ENCODE data around the gene ITGB3.
"Not testable (repeated sequence)": the region's sequence is repeated elsewhere in the genome, so short reads cannot be mapped to it uniquely, and the experiment has no call there.

Gene ITGB3

GRCh38 chr17:47223007-47223406, 30.6 kb upstream of the ITGB3 start:
- peak; percentile 34 for DNase-seq (ENCODE audit: low read depth)

DNA sequence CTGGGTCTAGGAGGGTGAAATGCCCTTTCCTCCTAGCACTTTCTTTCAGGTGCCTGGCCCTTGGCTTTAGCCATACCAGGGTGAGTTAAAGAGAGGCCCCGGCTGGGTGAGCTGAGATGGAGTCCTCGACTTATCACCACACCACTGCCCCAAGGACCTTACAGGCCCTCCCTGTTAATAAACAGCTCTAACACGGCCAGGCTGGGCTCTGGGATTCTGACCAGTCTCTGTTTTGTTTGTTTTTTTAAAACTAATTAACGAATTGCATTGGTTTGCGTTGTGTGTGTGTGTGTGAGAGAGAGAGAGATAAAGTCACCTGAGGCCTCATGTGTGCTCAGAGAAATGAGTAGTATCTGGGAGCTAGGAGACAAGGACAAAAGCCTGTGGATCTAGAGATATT, 30.2 kb upstream of the ITGB3 start:
- DNase-seq (ENCODE audit: low read depth): no peak

DNA sequence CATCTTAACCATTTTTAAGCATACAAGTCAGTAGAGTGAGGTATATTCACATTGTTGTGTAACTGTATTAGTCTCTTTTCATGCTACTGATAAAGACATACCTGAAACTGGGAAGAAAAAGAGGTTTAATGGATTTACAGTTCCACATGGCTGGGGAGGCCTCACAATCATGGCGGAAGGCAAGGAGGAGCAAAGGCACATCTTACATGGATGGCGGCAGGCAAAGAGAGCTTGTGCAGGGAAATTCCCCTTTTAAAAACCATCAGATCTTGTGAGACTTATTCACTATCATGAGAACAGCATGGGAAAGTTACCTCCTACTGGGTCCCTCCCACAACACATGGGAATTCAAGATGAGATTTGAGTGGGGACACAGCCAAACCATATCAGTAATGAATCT, 29.6 kb upstream of the ITGB3 start:
- not testable (repeated sequence) for DNase-seq (ENCODE audit: low read depth)

DNA sequence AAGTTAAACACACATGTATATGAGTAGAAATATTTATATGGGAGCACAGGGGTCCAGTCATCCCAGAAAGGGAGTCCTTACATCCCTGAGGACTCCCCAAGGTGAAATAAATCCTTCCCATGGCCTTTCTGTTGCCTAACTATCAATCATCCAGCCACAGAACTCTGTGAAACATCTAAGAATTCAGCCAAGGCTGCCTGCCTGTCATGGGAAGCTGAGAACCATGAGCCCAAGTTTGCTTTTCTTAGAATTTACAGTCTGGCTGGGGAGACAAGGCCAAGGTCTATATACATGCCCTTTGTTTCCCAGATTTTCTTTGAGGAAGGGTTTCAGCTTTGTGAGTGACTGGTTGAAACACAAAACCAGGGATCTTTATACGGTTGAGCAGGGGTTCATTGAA, 28.7 kb upstream of the ITGB3 start:
- DNase-seq (ENCODE audit: low read depth): peak; percentile 63

DNA sequence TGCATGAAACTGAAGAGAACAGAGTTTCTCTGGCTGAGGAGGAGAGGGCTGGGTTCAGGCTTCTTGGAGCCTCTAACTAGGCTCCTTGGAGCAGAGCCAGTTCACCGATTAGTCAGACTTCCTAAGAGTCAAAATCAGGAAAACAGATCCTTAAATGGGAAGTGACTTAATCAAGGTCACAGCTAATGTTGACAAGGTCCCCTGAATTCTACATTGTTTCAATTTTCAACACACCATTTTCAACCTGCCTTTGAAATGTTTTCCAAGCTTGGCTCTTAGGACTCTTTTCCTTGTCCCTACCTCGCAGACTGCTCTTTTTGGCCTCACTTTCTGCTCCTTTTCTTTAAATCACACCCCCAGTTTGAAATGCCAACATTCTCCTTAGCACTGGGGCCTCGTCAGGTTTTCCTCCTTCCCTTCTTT, 28.2 kb upstream of the ITGB3 start:
- peak; percentile 90 for DNase-seq (ENCODE audit: low read depth)

DNA sequence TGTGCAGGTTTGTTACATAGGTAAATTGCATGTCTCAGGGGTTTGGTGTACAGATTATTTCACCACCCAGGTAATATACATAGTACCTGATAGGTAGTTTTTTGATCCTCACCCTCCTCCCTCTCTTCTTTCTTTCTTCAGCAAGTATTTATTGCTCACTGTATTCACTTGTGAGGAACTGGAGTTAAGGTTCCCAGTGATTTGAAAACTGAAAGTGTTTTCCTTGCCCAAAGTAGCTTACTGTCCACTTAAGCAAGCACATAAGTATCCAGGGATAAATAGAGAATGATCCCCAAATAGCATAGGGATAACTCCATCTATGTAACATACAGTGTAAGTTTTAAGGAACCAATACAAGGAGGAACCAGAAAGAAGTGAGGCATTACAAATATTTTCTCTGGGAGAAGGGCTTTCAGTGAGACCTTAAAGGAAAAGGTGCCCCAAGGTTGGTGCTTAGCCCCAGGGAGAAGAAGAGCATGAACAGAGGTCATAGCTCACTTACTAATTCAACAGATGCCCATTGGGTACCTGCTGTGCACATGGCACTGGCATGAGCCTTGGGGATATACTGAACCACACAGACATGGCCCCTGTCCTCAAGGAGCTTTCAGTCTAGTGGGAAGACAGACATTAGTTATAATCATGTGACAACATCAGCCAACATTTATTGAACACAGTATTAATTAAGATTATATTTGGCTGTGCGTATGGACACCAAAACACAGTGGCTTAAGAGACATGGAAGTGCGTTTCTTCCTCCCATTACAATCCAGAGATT, 27.5 kb upstream of the ITGB3 start:
- peak; percentile 57 for DNase-seq (ENCODE audit: low read depth)

DNA sequence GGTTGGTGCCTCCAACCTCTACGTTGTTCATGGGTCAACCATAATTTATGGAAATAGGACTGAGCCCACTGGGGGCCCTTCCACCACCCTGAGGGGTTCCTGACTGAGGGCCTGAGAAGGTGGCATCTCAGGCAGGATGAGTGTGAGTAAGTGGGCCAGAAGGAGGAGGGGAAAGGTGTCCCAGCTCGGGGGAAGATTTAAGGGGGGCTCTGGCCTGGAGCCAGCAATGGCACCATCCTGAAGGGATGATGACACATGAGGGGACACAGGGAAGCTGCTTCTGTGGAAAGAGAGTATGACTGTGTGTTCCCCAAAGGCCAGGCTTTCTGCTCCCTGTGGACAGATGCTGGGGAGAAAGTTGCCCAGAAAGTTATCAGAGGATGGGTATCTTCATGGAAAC, 25.8 kb upstream of the ITGB3 start:
- no peak for DNase-seq (ENCODE audit: low read depth)

DNA sequence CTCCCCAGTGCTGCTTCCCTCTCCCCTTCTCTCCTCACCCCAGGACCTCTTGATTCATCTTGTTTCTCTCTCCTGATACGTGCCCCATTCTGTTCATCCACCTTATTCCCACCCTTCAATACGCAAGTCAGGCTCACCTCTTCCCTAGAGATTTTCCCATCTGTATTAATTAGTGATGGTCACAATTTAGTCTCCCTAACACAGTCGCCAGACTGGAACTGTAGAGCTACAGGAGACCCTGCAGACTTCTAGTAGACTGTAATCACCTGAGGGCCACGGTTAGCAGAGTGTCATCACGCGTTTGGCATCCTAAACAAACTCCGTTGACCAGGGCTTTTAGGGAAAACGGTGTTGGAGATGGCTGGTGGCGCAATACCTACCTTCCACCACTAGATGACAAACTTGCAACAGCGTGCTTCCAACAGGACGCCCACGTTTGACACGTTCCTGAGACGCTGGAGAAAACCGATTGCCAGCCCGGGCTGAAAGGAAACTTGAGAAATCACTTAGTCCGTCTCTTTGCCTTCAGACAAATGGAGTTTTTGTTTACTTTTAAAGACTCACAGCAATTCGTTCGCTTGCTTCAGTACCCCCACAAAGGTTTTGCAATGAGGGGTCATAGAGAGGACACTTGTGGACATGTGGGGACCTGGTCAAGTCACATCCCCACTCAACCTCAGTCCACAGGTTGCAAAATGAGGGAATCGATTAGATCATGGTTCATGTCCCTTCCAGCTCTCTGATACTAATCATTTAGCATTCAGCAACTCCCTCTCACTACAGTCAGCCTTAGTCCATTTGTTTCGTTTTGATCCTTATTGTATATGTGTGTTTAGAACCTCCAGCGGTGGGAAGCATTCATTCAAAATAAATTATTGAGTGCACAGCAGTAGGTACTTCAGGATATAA, 23.8 kb upstream of the ITGB3 start:
- peak; percentile 99 for DNase-seq (ENCODE audit: low read depth)

DNA sequence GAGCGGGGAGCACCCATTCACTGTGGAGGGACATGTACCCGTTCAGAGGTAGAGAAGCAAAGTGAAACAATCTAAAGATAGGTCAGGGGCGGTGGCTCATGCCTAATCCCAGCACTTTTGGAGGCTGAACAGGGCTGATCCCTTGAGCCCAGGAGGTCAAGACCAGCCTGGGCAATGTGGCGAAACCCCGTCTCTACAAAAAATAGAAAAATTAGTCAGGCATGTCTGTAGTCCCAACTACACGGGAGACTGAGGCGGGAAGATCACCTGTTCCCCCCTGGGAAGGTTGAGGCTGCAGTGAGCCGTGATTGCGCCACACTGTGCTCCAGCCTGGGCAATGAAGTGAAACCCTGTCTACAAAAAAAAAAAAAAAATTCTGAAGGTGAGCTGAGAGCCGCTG, 22.8 kb upstream of the ITGB3 start:
- DNase-seq (ENCODE audit: low read depth): no peak

- DNase-seq (ENCODE audit: low read depth): no peak
These were observed 22.3 kb upstream of the ITGB3 start for GRCh38 chr17:47231334-47231733.

DNA sequence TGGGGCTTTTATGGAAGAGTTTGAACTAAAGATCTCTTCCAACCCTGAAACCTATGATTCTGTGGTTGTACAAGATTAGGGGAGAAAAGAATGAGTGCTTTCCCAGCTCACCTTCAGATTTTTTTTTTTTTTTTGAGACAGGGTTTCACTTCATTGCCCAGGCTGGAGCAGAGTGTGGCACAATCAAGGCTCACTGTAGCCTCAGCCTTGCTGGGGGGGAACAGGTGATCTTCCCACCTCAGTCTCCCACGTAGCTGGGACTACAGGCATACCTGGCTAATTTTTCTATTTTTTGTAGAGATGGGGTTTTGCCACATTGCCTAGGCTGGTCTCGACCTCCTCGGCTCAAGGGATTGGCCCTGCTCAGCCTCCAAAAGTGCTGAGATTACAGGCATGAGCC, 21.8 kb upstream of the ITGB3 start:
- no peak for DNase-seq (ENCODE audit: low read depth)

DNA sequence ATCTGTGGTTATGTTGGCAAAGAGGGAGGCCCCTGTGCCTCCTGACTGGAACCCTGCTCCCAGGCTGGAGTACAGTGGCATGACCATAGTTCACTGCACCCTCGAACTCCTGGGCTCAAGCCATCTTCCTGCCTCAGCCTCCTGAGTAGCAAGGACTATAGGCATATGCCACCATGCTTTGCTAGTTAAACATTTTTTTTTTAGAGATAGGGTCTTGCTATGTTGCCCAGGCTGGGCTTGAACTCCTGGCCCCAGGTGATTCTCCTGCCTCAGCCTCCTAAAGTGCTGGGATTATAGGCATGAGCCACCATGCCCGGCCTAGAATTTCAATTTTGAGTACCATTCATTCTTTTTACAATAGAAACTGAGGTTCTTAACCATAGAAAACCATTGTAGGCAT, 21.2 kb upstream of the ITGB3 start:
- DNase-seq (ENCODE audit: low read depth): no peak

GRCh38 chr17:47235506-47235905, 18.1 kb upstream of the ITGB3 start:
- no peak for DNase-seq (ENCODE audit: low read depth)

DNA sequence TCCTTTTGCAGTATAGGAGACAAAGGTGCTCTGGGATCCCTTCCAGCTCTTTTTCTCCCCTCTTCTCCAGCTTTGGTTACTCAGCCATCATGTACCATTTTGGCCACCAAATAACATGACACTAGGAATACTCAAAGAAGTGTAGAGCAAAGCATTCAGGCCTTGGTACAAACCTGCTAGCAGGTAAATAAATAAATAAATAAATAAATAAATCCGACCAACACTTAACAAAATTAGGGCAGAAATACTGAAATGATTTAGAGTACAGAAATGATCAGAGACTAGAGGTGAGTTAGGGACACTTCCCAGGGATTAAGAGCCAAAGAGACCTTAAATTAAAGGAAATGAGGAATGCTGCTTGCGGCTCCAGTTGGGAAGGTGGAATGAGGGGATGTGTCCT, 17.7 kb upstream of the ITGB3 start:
- no peak for DNase-seq (ENCODE audit: low read depth)

DNA sequence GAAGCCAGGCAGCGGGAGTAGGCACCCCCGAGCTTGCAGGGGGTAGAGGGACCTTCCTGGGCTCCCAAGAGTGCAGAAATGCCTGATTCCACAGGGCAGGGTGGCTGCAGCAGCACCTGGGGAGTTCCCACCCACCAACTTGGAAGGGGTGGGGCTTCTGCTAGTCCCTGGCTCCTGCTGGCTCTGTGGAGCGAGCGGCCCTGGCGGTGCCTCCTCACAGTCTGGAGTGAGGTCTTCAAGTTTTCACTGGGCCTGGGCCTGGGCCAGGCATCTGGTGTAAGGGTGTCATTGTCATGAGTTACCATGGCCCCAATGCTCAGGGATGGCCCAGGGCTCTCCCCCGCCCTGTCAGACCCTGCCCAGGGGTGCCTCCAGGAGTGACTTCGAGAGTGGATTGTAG, 15.8 kb upstream of the ITGB3 start:
- DNase-seq (ENCODE audit: low read depth): no peak

DNA sequence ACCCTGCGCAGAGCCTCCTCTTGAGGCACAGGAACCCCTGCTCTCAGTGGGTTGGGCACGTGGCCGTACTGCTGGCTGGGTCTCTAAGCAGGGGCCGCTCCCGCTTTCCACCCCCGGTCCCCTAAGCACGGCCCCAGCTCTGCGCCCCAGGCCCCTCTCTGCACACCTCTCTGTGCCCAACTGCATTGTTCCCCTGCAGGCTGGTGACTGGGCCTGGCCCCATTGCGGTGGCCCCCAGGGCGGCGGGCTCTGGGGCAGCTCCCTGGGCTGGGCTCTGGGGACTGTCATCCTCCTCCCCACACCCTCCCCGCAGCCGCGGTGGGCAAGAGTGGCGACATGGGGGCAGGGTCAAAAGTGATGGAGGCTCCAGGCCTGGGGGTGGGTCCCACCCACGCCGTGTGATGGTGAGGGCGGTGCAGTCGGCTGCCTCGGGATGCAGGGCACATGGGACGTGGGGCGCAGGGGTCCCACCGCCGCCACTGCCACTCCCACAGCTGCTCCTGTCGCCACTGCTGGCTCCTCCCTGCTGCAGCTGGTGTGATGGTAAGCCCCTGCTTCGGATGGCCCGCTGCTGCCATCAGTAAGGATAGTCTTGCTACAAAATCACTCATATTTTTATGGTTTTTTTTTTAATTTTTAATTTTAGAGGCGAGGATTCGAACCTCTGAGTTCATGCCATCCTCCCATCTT, 15.2 kb upstream of the ITGB3 start:
- no peak for DNase-seq (ENCODE audit: low read depth)

DNA sequence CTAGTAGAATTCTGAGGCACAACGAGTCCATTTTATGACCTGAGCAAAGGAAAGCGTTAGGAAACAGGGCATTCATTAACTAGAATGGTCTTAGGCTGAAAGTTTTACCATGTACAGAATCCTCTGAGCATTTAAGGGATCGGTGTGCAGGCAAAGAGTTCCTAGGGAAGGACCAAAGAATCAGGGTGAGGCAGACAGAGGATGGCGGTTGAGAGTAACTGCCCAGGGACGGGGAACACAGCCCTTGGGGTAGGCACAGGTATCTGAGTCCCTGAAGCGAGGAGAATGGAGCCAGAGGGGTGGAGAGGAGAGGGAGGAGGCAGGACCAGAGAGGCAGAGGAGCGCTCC, 14.0 kb upstream of the ITGB3 start:
- no peak for DNase-seq (ENCODE audit: low read depth)

- peak; percentile 94 for DNase-seq (ENCODE audit: low read depth)
These were observed 13.5 kb upstream of the ITGB3 start for GRCh38 chr17:47239967-47240651.

GRCh38 chr17:47240806-47241205, 12.8 kb upstream of the ITGB3 start:
- no peak for DNase-seq (ENCODE audit: low read depth)

- no peak for DNase-seq (ENCODE audit: low read depth)
These were observed 11.0 kb upstream of the ITGB3 start for GRCh38 chr17:47242648-47243047.

DNA sequence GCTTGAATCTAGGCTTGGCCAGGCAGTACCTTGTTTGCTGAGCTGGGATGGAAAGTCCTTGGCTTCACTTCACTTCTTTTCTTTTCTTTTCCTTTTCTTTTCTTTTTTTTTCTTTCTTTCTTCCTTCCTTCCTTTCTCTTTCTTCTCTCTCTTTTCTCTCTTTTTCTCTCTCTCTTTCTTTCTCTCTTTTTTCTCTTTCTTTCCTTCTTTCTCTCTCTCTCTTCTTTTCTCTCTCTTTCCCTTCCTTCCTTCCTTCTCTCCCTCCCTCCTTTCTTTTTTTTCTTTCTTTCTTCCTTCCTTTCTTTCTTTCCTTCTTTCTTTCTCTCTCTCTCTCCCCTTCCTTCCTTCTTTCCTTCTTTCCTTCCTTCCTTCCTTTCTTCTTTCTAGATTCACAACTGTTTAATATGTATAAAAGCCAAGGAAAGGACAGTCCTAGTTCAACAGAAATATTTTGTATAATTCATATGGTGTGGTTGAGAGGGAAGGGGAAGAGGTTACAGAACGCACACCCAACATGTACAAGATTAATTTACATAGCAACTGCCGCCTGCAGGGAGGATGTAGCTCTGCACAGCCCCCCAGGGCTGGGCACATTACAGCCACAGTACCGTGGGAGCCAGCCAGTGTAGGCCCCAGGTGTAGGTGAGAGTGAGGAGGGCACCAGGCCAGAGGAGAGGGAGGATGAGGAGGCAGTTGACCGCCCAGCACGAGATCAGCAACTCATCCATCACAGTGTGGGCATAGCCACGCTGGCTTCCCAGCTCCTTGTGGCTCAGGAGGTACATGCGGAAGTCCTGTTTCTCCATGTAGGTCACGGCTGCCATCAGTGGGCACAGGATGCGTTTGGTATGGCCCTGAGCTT, 9.7 kb upstream of the ITGB3 start:
- DNase-seq (ENCODE audit: low read depth): no peak

Measured in iris pigment epithelial cell (primary cell).